ENCODE measurements around the gene GALNT10. TPM values are rescaled to one million over a fixed set of nuclear protein-coding genes. Genes with fewer than 3 reads are reported as not detected.

Gene GALNT10
- total RNA-seq, 1 donor from 2014 or later, result 57.6 TPM

GRCh38 chr5:154410786-154411185, 220.3 kb downstream of the GALNT10 start:
- intact Hi-C loops (cut with DNase I), result no loop called here
- DNase-seq (no peak), ATAC-seq (no peak)
- Histone ChIP-seq H3K36me3 (peaks cover 73% of the 10 kb centered on the region), H3K4me3 (no peak overlapping the region), H3K27me3 (ENCODE audit: low read depth) (no peaks in the 10 kb centered on the region), H3K4me1 (no peaks in the 10 kb centered on the region), H3K27ac (no peak overlapping the region), H3K9me3 (no peaks in the 10 kb centered on the region)
- TF ChIP-seq CTCF (IDR thresholded peaks at IDR 0.05), result no peak

GRCh38 chr5:154411338-154411737, 220.8 kb downstream of the GALNT10 start:
- TF ChIP-seq CTCF (IDR thresholded peaks at IDR 0.05), result no peak
- no peaks in the 10 kb centered on the region for H3K9me3 ChIP-seq
- intact Hi-C loops (cut with DNase I), result no loop called here
- no peak overlapping the region for H3K4me3 ChIP-seq
- no peaks in the 10 kb centered on the region for H3K4me1 ChIP-seq
- peaks cover 77% of the 10 kb centered on the region for H3K36me3 ChIP-seq
- H3K27me3 ChIP-seq (ENCODE audit: low read depth), result no peaks in the 10 kb centered on the region
- no peak overlapping the region for H3K27ac ChIP-seq
- DNase-seq (no peak), ATAC-seq (no peak)

- H3K4me1 ChIP-seq, result no peaks in the 10 kb centered on the region
- no peak for TF ChIP-seq CTCF (IDR thresholded peaks at IDR 0.05)
- no peaks in the 10 kb centered on the region for H3K9me3 ChIP-seq
- no peaks in the 10 kb centered on the region for H3K27me3 ChIP-seq (ENCODE audit: low read depth)
- no peak for ATAC-seq
- H3K36me3 ChIP-seq, result peaks cover 79% of the 10 kb centered on the region
- intact Hi-C loops (cut with DNase I), result no loop called here
- no peak for DNase-seq
- H3K27ac ChIP-seq, result no peak overlapping the region
- no peak overlapping the region for H3K4me3 ChIP-seq
Measured at GRCh38 chr5:154412316-154412715, 221.8 kb downstream of the GALNT10 start.

- intact Hi-C loops (cut with DNase I), result no loop called here
- H3K36me3 ChIP-seq, result peaks cover 84% of the 10 kb centered on the region
- DNase-seq, result no peak
Measured at GRCh38 chr5:154412925-154413324, 222.4 kb downstream of the GALNT10 start.

GRCh38 chr5:154415114-154415513, 224.6 kb downstream of the GALNT10 start:
- Histone ChIP-seq H3K4me3 (no peak overlapping the region), H3K36me3 (peaks cover 86% of the 10 kb centered on the region), H3K9me3 (no peaks in the 10 kb centered on the region), H3K27me3 (ENCODE audit: low read depth) (no peaks in the 10 kb centered on the region), H3K4me1 (no peaks in the 10 kb centered on the region), H3K27ac (no peak overlapping the region)
- no peak for TF ChIP-seq CTCF (IDR thresholded peaks at IDR 0.05)
- DNase-seq (no peak), ATAC-seq (no peak)
- intact Hi-C loops (cut with DNase I), result no loop called here

More at GRCh38 chr5:154412925-154413324, 222.4 kb downstream of the GALNT10 start:
- Histone ChIP-seq H3K4me3 (no peak overlapping the region), H3K27me3 (ENCODE audit: low read depth) (no peaks in the 10 kb centered on the region), H3K4me1 (no peaks in the 10 kb centered on the region), H3K27ac (no peak overlapping the region), H3K9me3 (no peaks in the 10 kb centered on the region)
- TF ChIP-seq CTCF (IDR thresholded peaks at IDR 0.05), result no peak
- ATAC-seq, result no peak

GRCh38 chr5:154418344-154418820, 227.8 kb downstream of the GALNT10 start:
- ATAC-seq, result no peak
- H3K4me3 ChIP-seq, result no peak overlapping the region
- DNase-seq, result no peak
- H3K27me3 ChIP-seq (ENCODE audit: low read depth), result no peaks in the 10 kb centered on the region
- intact Hi-C loops (cut with DNase I), result no loop called here
- H3K9me3 ChIP-seq, result no peaks in the 10 kb centered on the region
- H3K36me3 ChIP-seq, result peaks cover 58% of the 10 kb centered on the region
- no peaks in the 10 kb centered on the region for H3K4me1 ChIP-seq
- no peak for TF ChIP-seq CTCF (IDR thresholded peaks at IDR 0.05)
- no peak overlapping the region for H3K27ac ChIP-seq

All from lower lobe of right lung (tissue), 2 donors.